H9 (cell line): ENCODE results near the gene TAGLN3. TPM values are rescaled to one million over a fixed set of nuclear protein-coding genes. Genes with fewer than 3 reads are reported as not detected.
"Not testable (repeated sequence)": the region's sequence is repeated elsewhere in the genome, so short reads cannot be mapped to it uniquely, and the experiment has no call there.

Experiments used
- DNase-seq: peaks from one replicate; pipeline ENCODE4 v3.0.0-alpha.2; 2017
- H2AFZ ChIP-seq: one replicate; pipeline ENCODE4 v1.6.1; 2013; ENCODE audit warnings: mild to moderate bottlenecking, low read length, control low read depth, moderate library complexity
- H2AK5ac ChIP-seq: 2 replicates; pipeline ENCODE4 v1.6.1; 2013; ENCODE audit warnings: low read length, control low read depth, mixed read lengths; ENCODE audit not compliant: insufficient read length
- H2BK120ac ChIP-seq: one replicate; pipeline ENCODE4 v1.6.1; 2013; ENCODE audit warnings: low read depth, mild to moderate bottlenecking, low read length, control low read depth, inconsistent platforms; ENCODE audit not compliant: poor library complexity, severe bottlenecking
- H2BK12ac ChIP-seq: 2 replicates; pipeline ENCODE4 v1.6.1; 2013; ENCODE audit warnings: low read length, control low read depth, mixed read lengths, low read depth; ENCODE audit not compliant: insufficient read length
- H2BK15ac ChIP-seq: 2 replicates; pipeline ENCODE4 v1.6.1; 2013; ENCODE audit warnings: low read depth, low read length, control low read depth
- H2BK20ac ChIP-seq: one replicate; pipeline ENCODE4 v1.6.1; 2013; ENCODE audit warnings: low read depth, mild to moderate bottlenecking, low read length, control low read depth, inconsistent platforms; ENCODE audit not compliant: poor library complexity, severe bottlenecking
- H2BK5ac ChIP-seq: 2 replicates; pipeline ENCODE4 v1.6.1; 2013; ENCODE audit warnings: low read length, control low read depth, mixed read lengths; ENCODE audit not compliant: insufficient read length
- H3K14ac ChIP-seq: 2 replicates; pipeline ENCODE4 v1.6.1; 2013; ENCODE audit warnings: low read length, control low read depth; ENCODE audit not compliant: insufficient read depth
- H3K18ac ChIP-seq: 2 replicates; pipeline ENCODE4 v1.6.1; 2013; ENCODE audit warnings: low read depth, mild to moderate bottlenecking, mixed read lengths, low read length, control low read depth; ENCODE audit not compliant: insufficient read length
- H3K23ac ChIP-seq: 2 replicates; pipeline ENCODE4 v1.6.1; 2013; ENCODE audit warnings: low read length, control low read depth, mixed read lengths, low read depth; ENCODE audit not compliant: insufficient read length
- H3K23me2 ChIP-seq: 2 replicates; pipeline ENCODE4 v1.6.1; 2013; ENCODE audit warnings: low read depth, mild to moderate bottlenecking, mixed read lengths, low read length, control low read depth; ENCODE audit not compliant: insufficient read length, poor library complexity, severe bottlenecking
- H3K27ac ChIP-seq: 2 replicates; pipeline ENCODE4 v1.5.1; 2013; ENCODE audit warnings: low read length, control low read depth, mixed read lengths, low read depth; ENCODE audit not compliant: insufficient read length
- H3K27me3 ChIP-seq: 2 replicates; pipeline ENCODE4 v1.6.1; 2013; ENCODE audit warnings: low read length, control low read depth, inconsistent platforms; ENCODE audit not compliant: insufficient read depth
- H3K4ac ChIP-seq: 2 replicates; pipeline ENCODE4 v1.6.1; 2013; ENCODE audit warnings: low read depth, mild to moderate bottlenecking, control low read depth, inconsistent platforms, low read length, moderate library complexity
- H3K4me1 ChIP-seq: 2 replicates; pipeline ENCODE4 v1.6.1; 2013; ENCODE audit warnings: low read length, control low read depth, inconsistent platforms; ENCODE audit not compliant: insufficient read depth
- H3K4me2 ChIP-seq: 2 replicates; pipeline ENCODE4 v1.6.1; 2013; ENCODE audit warnings: low read length, control low read depth, mixed read lengths; ENCODE audit not compliant: insufficient read length, insufficient read depth
- H3K56ac ChIP-seq: 2 replicates; pipeline ENCODE4 v1.6.1; 2013; ENCODE audit warnings: low read depth, mild to moderate bottlenecking, mixed read lengths, low read length, control low read depth; ENCODE audit not compliant: insufficient read length
- H3K79me1 ChIP-seq: 2 replicates; pipeline ENCODE4 v1.6.1; 2013; ENCODE audit warnings: low read depth, mild to moderate bottlenecking, moderate library complexity, low read length, control low read depth, inconsistent platforms; ENCODE audit not compliant: insufficient read depth, poor library complexity, severe bottlenecking
- H3K79me2 ChIP-seq: 2 replicates; pipeline ENCODE4 v1.6.1; 2013; ENCODE audit warnings: low read length, control low read depth, inconsistent platforms; ENCODE audit not compliant: insufficient read depth
- H3K9ac ChIP-seq: 2 replicates; pipeline ENCODE4 v1.6.1; 2013; ENCODE audit warnings: low read length, control low read depth, mixed read lengths; ENCODE audit not compliant: insufficient read length; ENCODE audit errors: extremely low read depth
- H3K9me3 ChIP-seq: one replicate; pipeline ENCODE4 v1.6.1; 2013; ENCODE audit warnings: low read depth, low read length, inconsistent platforms; ENCODE audit not compliant: control insufficient read depth
- H3T11ph ChIP-seq: one replicate; pipeline ENCODE4 v1.6.1; 2013; ENCODE audit warnings: mild to moderate bottlenecking, low read length, control low read depth, inconsistent platforms
- H4K20me1 ChIP-seq: one replicate; pipeline ENCODE4 v1.6.1; 2013; ENCODE audit not compliant: control insufficient read depth, insufficient read length, insufficient read depth
- H4K5ac ChIP-seq: 2 replicates; pipeline ENCODE4 v1.6.1; 2013; ENCODE audit warnings: low read depth, mild to moderate bottlenecking, mixed read lengths, low read length, control low read depth; ENCODE audit not compliant: insufficient read length
- H4K8ac ChIP-seq: replicated peaks from 2 replicates; pipeline ENCODE4 v1.6.1; 2013; ENCODE audit warnings: low read length, control low read depth, mixed read lengths, low read depth; ENCODE audit not compliant: insufficient read length
- H4K91ac ChIP-seq: 2 replicates; pipeline ENCODE4 v1.6.1; 2013; ENCODE audit warnings: low read depth, mild to moderate bottlenecking, moderate library complexity, mixed read lengths, low read length, control low read depth; ENCODE audit not compliant: insufficient read length
- H3K27ac Mint-ChIP-seq, 3 experiments: 2 replicates in 2 of 3; 3 replicates in 1 of 3; pipeline ENCODE4 v1.8.0; 2020 to 2021; ENCODE audit warnings: mixed read lengths in 3 of 3, mild to moderate bottlenecking in 1 of 3, moderate library complexity in 1 of 3
- H3K27me3 Mint-ChIP-seq: 2 replicates; pipeline ENCODE4 v1.8.0; 2021; ENCODE audit warnings: low read depth, mild to moderate bottlenecking, moderate library complexity, mixed read lengths
- H3K36me3 Mint-ChIP-seq, 3 experiments: 2 replicates in 2 of 3; 3 replicates in 1 of 3; pipeline ENCODE4 v1.8.0; 2020 to 2021; ENCODE audit warnings: low read depth in 3 of 3, mixed read lengths in 3 of 3; ENCODE audit not compliant: insufficient read depth in 1 of 3
- H3K4me1 Mint-ChIP-seq, 2 experiments: 2 replicates each; pipeline ENCODE4 v1.8.0; 2020; ENCODE audit warnings: mixed read lengths in 2 of 2
- H3K4me3 Mint-ChIP-seq, 2 experiments: 2 replicates in 1 of 2; 3 replicates in 1 of 2; pipeline ENCODE4 v1.8.0; 2020 to 2021; ENCODE audit warnings: mild to moderate bottlenecking in 2 of 2, mixed read lengths in 2 of 2, moderate library complexity in 1 of 2
- H3K9me3 Mint-ChIP-seq, 2 experiments: 2 replicates in 1 of 2; 3 replicates in 1 of 2; pipeline ENCODE4 v1.8.0; 2020; ENCODE audit warnings: mild to moderate bottlenecking in 2 of 2, mixed read lengths in 2 of 2, moderate library complexity in 1 of 2
- CTCF ChIP-seq: fragments of 200-600 bp; sonication (generic); conservative IDR thresholded peaks from 3 replicates; pipeline ENCODE4 v1.8.0; 2021; ENCODE audit warnings: antibody characterized with exemption, mild to moderate bottlenecking
- WGBS: extraction: QIAGEN DNeasy Blood & Tissue Kit; methylation state at CpG from one replicate; pipeline ENCODE4 v1.1.7; 2013; ENCODE audit warnings: missing lambda C conversion rate, low lambda C conversion rate, mixed read lengths; ENCODE audit not compliant: insufficient read length; ENCODE audit errors: extremely low coverage; 5-methylcytosine and 5-hydroxymethylcytosine counted together
- total RNA-seq: library from RNA; stranded (reverse); gene quantifications from 2 replicates; pipeline ENCODE4 v1.2.1, GENCODE V29; 2021

The TAGLN3 gene
- total RNA-seq, 1 experiment from 2014 or later, result 6.4 TPM

- no peak overlapping the region for H2AFZ ChIP-seq
- Mint-ChIP-seq H3K9me3 (peaks cover 32 to 38% of the 10 kb centered on the region in 2 experiments), H3K27ac (no peak overlapping the region), H3K36me3 (peaks cover 16 to 31% (median 22%) of the 10 kb centered on the region in 3 experiments), H3K4me1 (peaks cover 5 to 12% of the 10 kb centered on the region in 2 experiments; a peak in 3 of 4 replicates), H3K4me3 (no peak overlapping the region), H3K27me3 (no peaks in the 10 kb centered on the region)
- H3K4me1 ChIP-seq, result no peaks in the 10 kb centered on the region
- H3K9ac ChIP-seq, result no peak overlapping the region
- H3K27me3 ChIP-seq, result no peaks in the 10 kb centered on the region
- no peak overlapping the region for H3K4ac ChIP-seq
- H2AK5ac ChIP-seq, result no peak overlapping the region
- no peak overlapping the region for H3K18ac ChIP-seq
- DNase-seq, result no peak
- H2BK5ac ChIP-seq, result no peak overlapping the region
- no peak overlapping the region for H4K5ac ChIP-seq
- H3K23ac ChIP-seq, result no peak overlapping the region
- no peaks in the 10 kb centered on the region for H3K9me3 ChIP-seq
- no peak overlapping the region for H3K27ac ChIP-seq
- no peaks in the 10 kb centered on the region for H3K23me2 ChIP-seq
- no peaks in the 10 kb centered on the region for H3K79me1 ChIP-seq
- H2BK12ac ChIP-seq, result no peak overlapping the region
- no peak overlapping the region for H2BK15ac ChIP-seq
- no peak overlapping the region for H3T11ph ChIP-seq
- no peak for TF ChIP-seq CTCF
- no peak overlapping the region for H2BK20ac ChIP-seq
- no peak overlapping the region for H3K56ac ChIP-seq
- H4K8ac ChIP-seq, result no peak overlapping the region
- H4K20me1 ChIP-seq, result no peaks in the 10 kb centered on the region
- WGBS, result no CpG with 5 or more reads among the region's 3 CpGs
- H4K91ac ChIP-seq, result no peak overlapping the region
- no peak overlapping the region for H2BK120ac ChIP-seq
- H3K14ac ChIP-seq, result no peak overlapping the region
- no peaks in the 10 kb centered on the region for H3K79me2 ChIP-seq
- H3K4me2 ChIP-seq, result no peak overlapping the region
These were observed 36.5 kb downstream of the TAGLN3 start for GRCh38 chr3:112035241-112035640.

GRCh38 chr3:112037194-112037593, 38.5 kb downstream of the TAGLN3 start:
- H4K8ac ChIP-seq, H3T11ph ChIP-seq, H3K9ac ChIP-seq, H3K27me3 Mint-ChIP-seq, H3K4ac ChIP-seq, H3K14ac ChIP-seq, H3K23me2 ChIP-seq, H3K79me1 ChIP-seq, H3K27ac ChIP-seq, H3K18ac ChIP-seq, H3K27ac Mint-ChIP-seq, H3K4me1 ChIP-seq, H3K56ac ChIP-seq, H3K27me3 ChIP-seq, H2AK5ac ChIP-seq, H3K23ac ChIP-seq, H2BK20ac ChIP-seq, H3K4me3 Mint-ChIP-seq, H2AFZ ChIP-seq, H3K79me2 ChIP-seq, H2BK12ac ChIP-seq, H4K20me1 ChIP-seq, H3K4me2 ChIP-seq, H3K9me3 ChIP-seq, H4K91ac ChIP-seq, H2BK5ac ChIP-seq, H4K5ac ChIP-seq, H2BK120ac ChIP-seq, H2BK15ac ChIP-seq, DNase-seq: not testable (repeated sequence)
- Mint-ChIP-seq H3K4me1 (peaks cover 17 to 27% of the 10 kb centered on the region in 2 experiments), H3K36me3 (peaks cover 16 to 29% (median 21%) of the 10 kb centered on the region in 3 experiments), H3K9me3 (peaks cover 30 to 36% of the 10 kb centered on the region in 2 experiments)
- WGBS, result no CpG with 5 or more reads among the region's 4 CpGs
